Fibroblast of mammary gland (primary cell): ENCODE data around the gene SETBP1.

Source experiments
- DNase-seq: peaks from one replicate; pipeline ENCODE4 v3.0.0-alpha.2; 2010; ENCODE audit warnings: low read depth
- H3K4me3 ChIP-seq: 2 replicates; pipeline ENCODE4 v1.5.1; 2011; ENCODE audit warnings: low read depth, mild to moderate bottlenecking, low read length, moderate library complexity; ENCODE audit not compliant: control insufficient read depth
- CTCF ChIP-seq: conservative IDR thresholded peaks from 2 replicates; pipeline ENCODE4 v1.5.1; 2011; ENCODE audit warnings: low read depth, low read length, inconsistent platforms; ENCODE audit not compliant: control insufficient read depth, insufficient read depth

SETBP1 gene

GRCh38 chr18:44884431-44884830 is 203.7 kb downstream of the SETBP1 start:
- TF ChIP-seq CTCF: no peak
- no peak overlapping the region for H3K4me3 ChIP-seq
- peak; percentile 62 for DNase-seq

- TF ChIP-seq CTCF: no peak
- H3K4me3 ChIP-seq: no peak overlapping the region
- DNase-seq: no peak
Measured at GRCh38 chr18:44885507-44885906, 204.8 kb downstream of the SETBP1 start.

GRCh38 chr18:44887227-44887631 is 206.5 kb downstream of the SETBP1 start:
- no peak for TF ChIP-seq CTCF
- DNase-seq: peak; percentile 87
- no peak overlapping the region for H3K4me3 ChIP-seq

- TF ChIP-seq CTCF: no peak
- H3K4me3 ChIP-seq: no peak overlapping the region
- DNase-seq: no peak
Measured at GRCh38 chr18:44889111-44889510, 208.4 kb downstream of the SETBP1 start.

- no peak for TF ChIP-seq CTCF
- no peak overlapping the region for H3K4me3 ChIP-seq
- peak; percentile 9 for DNase-seq
Measured at GRCh38 chr18:44893045-44893706, 212.5 kb downstream of the SETBP1 start.

GRCh38 chr18:44893966-44894365 is 213.3 kb downstream of the SETBP1 start:
- no peak for TF ChIP-seq CTCF

More at GRCh38 chr18:44893966-44894365, 213.3 kb downstream of the SETBP1 start:
- DNase-seq: no peak
- no peak overlapping the region for H3K4me3 ChIP-seq
